HL-60 (cell line): ENCODE results near the gene ABCB9. TPM values are rescaled to one million over a fixed set of nuclear protein-coding genes. Genes with fewer than 3 reads are reported as not detected.
A peak's percentile ranks its signal among the peaks of the same experiment; 100 is the strongest.

Experiments
- DNase-seq, 2 experiments: peaks; one replicate each; pipeline ENCODE4 v3.0.0-alpha.2; 2010 to 2020; ENCODE audit warnings: low read depth in 1 of 2, low spot score in 1 of 2
- H3K27ac ChIP-seq: fragments of 250-450 bp; sonication (Bioruptor Pico); replicated peaks from 2 replicates; pipeline ENCODE4 v1.5.1; 2020; ENCODE audit warnings: mild to moderate bottlenecking, moderate library complexity
- H3K27me3 ChIP-seq: fragments of 250-450 bp; sonication (Bioruptor Pico); 2 replicates; pipeline ENCODE4 v1.5.1; 2021; ENCODE audit warnings: mild to moderate bottlenecking, moderate library complexity; ENCODE audit not compliant: insufficient read depth, poor library complexity, severe bottlenecking
- H3K4me3 ChIP-seq: replicated peaks from 2 replicates; pipeline ENCODE4 v1.5.1; 2011; ENCODE audit warnings: mild to moderate bottlenecking, control low read depth, low read length; ENCODE audit not compliant: insufficient read depth
- CTCF ChIP-seq: IDR thresholded peaks from one replicate; pipeline ENCODE4 v1.5.1; 2011; ENCODE audit warnings: low read length, control low read depth, inconsistent platforms; ENCODE audit not compliant: insufficient read depth
- GABPA ChIP-seq: IDR thresholded peaks from 2 replicates; pipeline ENCODE4 v1.6.1; 2012; ENCODE audit warnings: low read depth
- POLR2AphosphoS5 ChIP-seq: IDR thresholded peaks from 2 replicates; pipeline ENCODE4 v1.6.1; 2012; ENCODE audit warnings: low read depth
- SPI1 ChIP-seq: IDR thresholded peaks from 2 replicates; pipeline ENCODE4 v1.6.1; 2012; ENCODE audit warnings: low read depth, mild to moderate bottlenecking, borderline replicate concordance
- microRNA-seq: library from miRNA; unstranded; fragments of <30 nt; microRNA quantifications from one replicate; pipeline ENCODE4, GENCODE V29; 2018
- TF ChIP-seq, protein P1 (sequence below): IDR thresholded peaks from 2 replicates; pipeline ENCODE4 v1.6.1; 2012; ENCODE audit warnings: low read depth; ENCODE audit not compliant: insufficient replicate concordance

Gene ABCB9

GRCh38 chr12:122880668-122881067 is 85.6 kb downstream of the ABCB9 start:
- Histone ChIP-seq H3K4me3 (no peak overlapping the region), H3K27ac (no peak overlapping the region), H3K27me3 (no peaks in the 10 kb centered on the region)
- TF ChIP-seq, protein P1, sequence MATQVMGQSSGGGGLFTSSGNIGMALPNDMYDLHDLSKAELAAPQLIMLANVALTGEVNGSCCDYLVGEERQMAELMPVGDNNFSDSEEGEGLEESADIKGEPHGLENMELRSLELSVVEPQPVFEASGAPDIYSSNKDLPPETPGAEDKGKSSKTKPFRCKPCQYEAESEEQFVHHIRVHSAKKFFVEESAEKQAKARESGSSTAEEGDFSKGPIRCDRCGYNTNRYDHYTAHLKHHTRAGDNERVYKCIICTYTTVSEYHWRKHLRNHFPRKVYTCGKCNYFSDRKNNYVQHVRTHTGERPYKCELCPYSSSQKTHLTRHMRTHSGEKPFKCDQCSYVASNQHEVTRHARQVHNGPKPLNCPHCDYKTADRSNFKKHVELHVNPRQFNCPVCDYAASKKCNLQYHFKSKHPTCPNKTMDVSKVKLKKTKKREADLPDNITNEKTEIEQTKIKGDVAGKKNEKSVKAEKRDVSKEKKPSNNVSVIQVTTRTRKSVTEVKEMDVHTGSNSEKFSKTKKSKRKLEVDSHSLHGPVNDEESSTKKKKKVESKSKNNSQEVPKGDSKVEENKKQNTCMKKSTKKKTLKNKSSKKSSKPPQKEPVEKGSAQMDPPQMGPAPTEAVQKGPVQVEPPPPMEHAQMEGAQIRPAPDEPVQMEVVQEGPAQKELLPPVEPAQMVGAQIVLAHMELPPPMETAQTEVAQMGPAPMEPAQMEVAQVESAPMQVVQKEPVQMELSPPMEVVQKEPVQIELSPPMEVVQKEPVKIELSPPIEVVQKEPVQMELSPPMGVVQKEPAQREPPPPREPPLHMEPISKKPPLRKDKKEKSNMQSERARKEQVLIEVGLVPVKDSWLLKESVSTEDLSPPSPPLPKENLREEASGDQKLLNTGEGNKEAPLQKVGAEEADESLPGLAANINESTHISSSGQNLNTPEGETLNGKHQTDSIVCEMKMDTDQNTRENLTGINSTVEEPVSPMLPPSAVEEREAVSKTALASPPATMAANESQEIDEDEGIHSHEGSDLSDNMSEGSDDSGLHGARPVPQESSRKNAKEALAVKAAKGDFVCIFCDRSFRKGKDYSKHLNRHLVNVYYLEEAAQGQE: no peak
- TF ChIP-seq CTCF: peak; percentile 2
- DNase-seq: no peak

GRCh38 chr12:122880155-122880667 is 86.1 kb downstream of the ABCB9 start:
- Histone ChIP-seq H3K4me3 (no peak overlapping the region), H3K27me3 (no peaks in the 10 kb centered on the region), H3K27ac (no peak overlapping the region)
- no peak for DNase-seq
- TF ChIP-seq, protein P1: no peak
- TF ChIP-seq SPI1 (no peak), GABPA (no peak), CTCF (no peak), POLR2AphosphoS5 (no peak)

Small RNA genes lying within 50 kb of the gene (microRNA-seq; reads per million reads assigned to microRNA genes)
- not detected for gene MIR4304
